Measurements from ENCODE around the gene GALNT10.

- TF ChIP-seq CTCF (IDR thresholded peaks at IDR 0.05; ENCODE audit: insufficient read depth, low read depth, low read length) (peak; percentile 35), EZH2 (IDR thresholded peaks at IDR 0.05; ENCODE audit: insufficient read depth, low read length) (no peak)
Measured at GRCh38 chr5:154196955-154197652, 6.6 kb downstream of the GALNT10 start.
